NCI-H1436 treated with DMSO at 0.1 percent for 48 hours (cell line): ENCODE results near the gene FKBP15.
"Not testable (repeated sequence)": the region's sequence is repeated elsewhere in the genome, so short reads cannot be mapped to it uniquely, and the experiment has no call there.

ENCODE experiments used
- DNase-seq: peaks from one replicate; lab custom pipeline; 2025; lab: John Stamatoyannopoulos, UW

FKBP15 gene

DNA sequence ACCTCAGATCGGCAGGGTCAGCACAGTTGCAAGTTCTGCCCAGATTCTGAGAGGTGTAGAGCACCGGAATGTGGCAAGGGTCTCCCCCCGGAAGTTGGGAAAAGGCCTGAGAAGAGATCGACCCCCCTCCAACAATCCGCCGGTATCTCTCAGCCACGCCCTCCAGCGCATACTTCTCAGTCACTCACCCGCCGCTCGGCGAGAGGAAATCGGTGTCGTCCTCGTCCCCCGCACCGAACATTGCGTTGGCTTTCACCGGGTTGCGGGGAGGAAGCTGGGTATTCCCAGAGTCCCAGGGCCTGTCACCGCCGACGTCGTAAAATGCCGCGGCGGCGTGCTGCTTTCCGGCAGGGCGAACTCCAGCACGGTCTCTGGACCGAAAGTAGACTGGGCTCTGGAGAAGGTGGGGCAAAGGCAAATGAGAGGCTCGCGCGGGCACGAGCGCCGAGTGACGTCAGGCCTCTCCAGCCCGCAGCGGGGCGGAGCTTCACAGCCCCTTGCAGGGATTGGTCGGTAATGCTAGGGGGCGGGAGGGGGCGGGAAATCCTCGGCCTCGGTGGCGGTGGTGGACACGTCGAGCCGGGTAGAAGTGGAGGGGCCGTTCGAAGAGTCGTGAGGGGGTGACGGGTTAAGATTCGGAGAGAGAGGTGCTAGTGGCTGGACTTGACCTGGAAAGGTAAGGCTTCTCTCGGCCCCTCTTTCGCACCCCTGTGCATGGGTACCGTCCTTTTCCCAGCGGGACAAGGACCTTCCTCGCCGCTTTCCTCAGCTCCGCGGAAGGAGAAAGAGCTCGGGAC is at the start of gene FKBP15, which contains the start of gene SLC31A1:
Gene FKBP15 (minus strand): TSS at position 275 of the 797 bp plus-strand sequence. CDS start 34 bp downstream, at position 241.
Gene SLC31A1 (plus strand): TSS at position 542 of the 797 bp plus-strand sequence. CDS start 34,605 bp downstream, outside the sequence.
- DNase-seq, result peak; percentile 91

GRCh38 chr9:113269871-113270270 is 48.8 kb upstream of the FKBP15 start:
- no peak for DNase-seq

DNA sequence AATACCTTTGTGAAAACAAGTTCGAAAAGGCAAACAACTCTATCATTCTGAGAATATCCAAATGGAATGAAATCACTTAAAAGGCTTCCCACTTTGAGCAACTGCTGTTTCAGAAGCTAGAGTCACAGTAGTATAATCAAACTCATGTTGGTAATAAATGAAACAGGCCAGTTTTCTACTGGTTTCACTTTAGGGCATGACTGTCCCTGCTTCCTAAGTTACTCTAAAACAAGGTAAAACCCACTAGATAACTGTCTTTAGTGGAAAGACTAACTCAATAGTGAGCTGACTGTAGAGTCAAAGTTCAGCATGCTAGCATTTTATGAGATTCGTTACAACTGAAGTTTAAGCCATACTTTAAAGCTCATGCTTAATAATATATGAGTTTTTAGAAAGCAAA is 48.3 kb upstream of the FKBP15 start:
- DNase-seq, result no peak

DNA sequence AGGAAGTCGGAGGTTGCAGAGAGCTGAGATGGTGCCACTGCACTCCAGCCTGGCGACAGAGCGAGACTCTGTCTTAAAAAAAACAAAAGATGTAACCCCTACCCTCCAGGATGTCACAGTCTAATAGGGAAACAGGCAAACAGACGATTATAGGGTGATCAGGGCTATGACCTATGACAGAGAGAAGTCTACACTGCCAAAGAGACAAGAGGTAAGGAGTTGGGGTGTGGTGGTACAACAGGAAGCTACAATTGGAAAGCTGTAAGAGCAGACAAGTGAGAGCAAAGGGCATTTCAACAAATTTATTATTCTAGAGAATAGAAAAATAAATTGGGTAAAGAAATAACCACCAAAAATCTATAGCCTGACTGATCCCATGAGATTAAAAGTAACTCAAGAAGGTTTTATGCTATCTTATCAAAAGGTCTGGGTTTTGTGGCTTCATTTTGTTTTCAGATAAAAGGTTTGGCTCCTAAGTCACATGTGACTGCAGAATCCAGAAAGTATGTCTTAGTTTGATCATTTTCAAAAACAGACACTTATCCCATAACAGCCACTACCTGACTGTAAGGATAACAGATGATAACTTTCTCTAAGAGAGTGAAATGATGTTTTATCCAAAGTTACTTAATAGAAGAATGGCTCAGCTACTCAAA is 47.0 kb upstream of the FKBP15 start:
- DNase-seq, result no peak

DNA sequence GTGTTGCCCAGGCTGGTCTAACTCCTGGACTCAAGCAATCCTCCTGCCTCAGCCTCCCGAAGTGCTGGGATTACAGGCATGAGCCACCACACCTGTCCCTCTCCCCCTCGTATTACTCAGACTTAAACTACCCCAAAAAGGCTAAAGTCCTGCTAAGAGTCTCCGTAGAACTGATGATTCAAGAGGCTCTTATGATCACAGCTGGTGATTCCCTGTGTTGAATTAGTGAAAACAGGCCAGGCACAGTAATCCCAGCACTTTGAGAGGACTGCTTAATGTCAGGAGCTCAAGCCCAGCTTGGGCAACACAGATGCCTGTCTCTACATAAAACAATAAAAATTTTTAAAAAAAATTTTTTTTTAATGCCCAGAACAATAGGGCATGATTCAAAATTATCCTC is 45.1 kb upstream of the FKBP15 start:
- DNase-seq, result no peak

DNA sequence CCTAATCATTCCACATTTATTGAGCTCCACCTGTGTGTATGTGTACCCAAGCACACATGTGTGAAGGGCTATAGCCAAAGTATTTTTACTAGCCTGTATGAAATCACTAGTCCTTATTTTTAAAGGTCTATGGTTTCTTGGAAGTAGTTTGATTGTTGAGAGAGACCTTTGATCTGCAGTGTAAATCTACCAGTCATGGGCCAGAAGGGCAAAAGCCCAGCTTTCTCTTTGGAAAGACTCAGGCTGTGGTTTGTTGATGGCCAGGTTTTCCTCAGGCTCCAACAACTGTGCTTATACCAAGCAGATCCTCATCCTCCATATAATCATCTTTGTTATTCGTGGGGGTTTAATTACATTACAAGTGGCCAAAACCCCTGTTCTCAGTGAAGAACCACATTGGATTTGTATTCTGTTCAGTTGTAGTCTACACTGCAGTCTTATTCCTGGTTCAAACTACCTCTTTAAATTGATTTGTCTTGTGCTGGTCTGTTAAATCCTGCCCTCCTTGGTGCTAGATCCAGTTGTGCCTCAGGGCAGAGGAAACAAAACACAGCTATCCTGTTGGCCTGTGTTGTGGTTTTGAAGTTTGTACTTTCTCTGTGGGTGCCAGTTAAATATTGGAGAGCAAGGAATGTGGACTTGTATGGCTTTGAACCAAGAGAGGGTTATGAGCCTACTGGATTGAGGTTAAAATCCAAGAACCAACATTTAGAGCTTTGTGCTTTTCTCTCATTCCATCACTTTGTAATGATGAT is 41.0 kb upstream of the FKBP15 start:
- DNase-seq, result no peak

DNA sequence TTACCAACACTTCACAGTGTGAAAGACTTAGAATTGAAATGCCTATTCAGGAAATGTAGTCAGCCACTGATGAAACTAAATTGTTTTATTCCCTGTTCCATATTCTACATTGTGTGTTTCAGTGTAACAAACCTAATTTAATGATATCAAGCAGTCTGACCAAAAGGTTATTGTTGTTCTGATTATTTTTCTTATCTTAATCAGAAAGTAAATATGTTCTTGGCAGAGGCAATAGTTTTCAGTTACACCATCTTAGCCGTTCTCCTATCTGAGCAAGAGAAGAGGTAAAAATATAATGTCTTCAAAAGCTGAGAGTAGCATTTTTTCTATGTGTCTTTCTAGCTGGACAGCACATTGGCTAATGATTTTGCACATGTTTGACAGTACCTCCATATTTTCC is 37.2 kb upstream of the FKBP15 start:
- no peak for DNase-seq

DNA sequence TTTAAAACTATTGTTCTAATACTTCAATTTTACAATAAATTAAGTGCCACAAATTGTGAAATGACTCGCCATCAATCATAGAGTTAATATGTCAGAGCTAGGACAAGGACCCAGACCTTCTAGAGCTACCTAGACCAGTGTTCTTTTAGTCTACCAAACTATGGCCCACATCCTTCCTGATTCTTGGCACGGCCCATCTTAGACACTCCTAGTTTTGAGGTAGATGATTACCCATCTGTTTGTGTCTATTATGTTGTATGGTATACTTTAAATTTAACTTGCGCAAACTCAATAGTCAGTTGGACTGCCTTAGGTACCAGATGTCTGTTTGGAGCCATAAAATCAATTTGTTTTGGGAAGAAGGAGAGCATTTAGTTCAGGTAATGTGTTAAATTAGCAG is 36.8 kb upstream of the FKBP15 start:
- DNase-seq, result no peak

DNA sequence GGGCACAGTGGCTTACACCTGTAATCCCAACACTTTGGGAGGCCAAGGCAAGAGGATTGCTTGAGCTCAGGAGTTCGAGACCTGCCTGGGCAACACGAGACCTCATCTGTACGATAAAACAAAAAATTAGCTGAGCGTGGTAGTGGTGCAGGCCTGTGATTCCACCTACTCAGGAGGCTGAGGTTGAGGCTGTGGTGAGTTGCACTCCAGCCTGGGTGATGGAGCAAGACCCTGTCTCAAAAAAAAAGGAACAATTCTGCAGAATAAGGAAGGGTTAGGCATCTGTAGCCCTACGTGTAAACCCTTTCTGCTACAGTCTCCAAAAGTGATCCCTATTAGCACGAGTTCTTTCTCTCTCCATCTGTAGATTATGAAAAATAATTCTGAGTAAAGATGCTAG is 34.4 kb upstream of the FKBP15 start:
- DNase-seq, result no peak

- DNase-seq, result no peak
Measured at GRCh38 chr9:113254991-113255390, 33.9 kb upstream of the FKBP15 start.

- no peak for DNase-seq
Measured at GRCh38 chr9:113250807-113251206, 29.7 kb upstream of the FKBP15 start.

DNA sequence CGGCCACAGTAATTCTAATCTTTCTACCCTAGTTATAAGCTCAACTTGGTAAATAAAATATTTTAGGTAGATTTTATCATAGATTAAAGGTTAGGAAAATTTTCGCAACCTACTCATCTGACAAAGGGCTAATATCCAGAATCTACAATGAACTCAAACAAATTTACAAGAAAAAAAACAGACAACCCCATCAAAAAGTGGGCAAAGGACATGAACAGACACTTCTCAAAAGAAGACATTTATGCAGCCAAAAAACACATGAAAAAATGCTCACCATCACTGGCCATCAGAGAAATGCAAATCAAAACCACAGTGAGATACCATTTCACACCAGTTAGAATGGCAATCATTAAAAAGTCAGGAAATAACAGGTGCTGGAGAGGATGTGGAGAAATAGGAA is 28.6 kb upstream of the FKBP15 start:
- DNase-seq, result not testable (repeated sequence)

GRCh38 chr9:113247640-113248039 is 26.6 kb upstream of the FKBP15 start:
- DNase-seq, result no peak

GRCh38 chr9:113246928-113247327 is 25.9 kb upstream of the FKBP15 start:
- DNase-seq, result no peak

GRCh38 chr9:113245894-113246293 is 24.8 kb upstream of the FKBP15 start:
- DNase-seq, result no peak

DNA sequence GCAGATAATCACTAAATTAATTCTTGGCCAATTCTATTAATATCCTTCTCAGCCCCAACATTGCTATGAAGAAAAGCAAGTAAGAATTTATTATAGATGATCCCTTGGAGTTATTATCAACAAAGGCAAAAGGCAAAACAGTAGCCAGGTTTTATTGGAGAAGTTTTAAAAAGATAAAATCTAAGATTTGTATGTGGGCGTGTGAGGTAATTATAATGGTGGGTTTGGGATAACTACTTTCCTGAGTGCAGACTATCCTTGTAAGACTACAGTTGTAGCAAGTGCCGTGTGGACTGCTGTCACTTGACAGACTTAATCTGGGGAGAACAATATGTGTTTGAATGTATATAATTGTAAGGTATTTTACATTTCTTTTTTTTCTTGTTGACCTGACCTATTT is 23.5 kb upstream of the FKBP15 start:
- no peak for DNase-seq

GRCh38 chr9:113241161-113241560 is 20.1 kb upstream of the FKBP15 start:
- DNase-seq, result no peak

DNA sequence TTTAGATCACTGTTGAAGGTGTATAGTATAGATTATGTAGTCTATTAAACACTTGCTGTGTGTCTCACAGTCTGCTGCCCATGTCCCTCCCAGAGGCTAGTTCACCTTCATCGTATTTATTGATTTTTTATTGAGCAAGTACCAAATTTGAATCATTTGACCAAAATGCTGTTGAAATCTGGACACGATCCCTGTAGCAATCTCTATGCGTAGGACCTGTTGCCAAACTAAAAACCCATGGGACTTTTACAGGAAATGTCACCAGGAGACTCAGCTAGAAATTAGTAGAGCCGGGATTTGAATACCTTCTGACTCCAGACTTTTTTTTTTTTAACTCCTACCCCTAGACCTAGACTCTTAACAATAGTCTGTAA is 17.8 kb upstream of the FKBP15 start:
- DNase-seq, result no peak

- DNase-seq, result no peak
Measured at GRCh38 chr9:113238202-113238858, 17.3 kb upstream of the FKBP15 start.

GRCh38 chr9:113237026-113237425 is 15.9 kb upstream of the FKBP15 start:
- DNase-seq, result no peak

GRCh38 chr9:113235701-113236255 is 14.7 kb upstream of the FKBP15 start:
- not testable (repeated sequence) for DNase-seq

DNA sequence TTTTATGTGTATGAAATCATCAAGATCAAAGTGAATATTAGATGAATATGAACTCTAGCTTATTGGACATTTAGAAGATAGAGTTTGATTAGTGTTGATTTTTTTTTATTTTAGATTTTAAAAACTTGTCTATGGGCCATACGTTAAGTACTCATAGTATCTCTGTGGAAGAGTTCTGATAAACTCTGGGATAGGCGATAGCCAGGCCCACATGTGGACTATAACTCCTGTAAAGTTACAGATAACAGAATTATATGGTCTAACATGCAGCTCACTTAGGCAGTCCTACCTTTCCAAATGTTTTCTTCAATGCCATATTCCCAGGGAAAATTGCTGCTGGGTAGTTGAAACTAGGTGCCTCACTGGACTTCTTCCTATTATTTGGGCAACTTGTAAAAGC is 10.6 kb upstream of the FKBP15 start:
- DNase-seq, result no peak
